ENCODE measurements around the gene DTNBP1. TPM values are rescaled to one million over a fixed set of nuclear protein-coding genes. Genes with fewer than 3 reads are reported as not detected.
A peak's percentile ranks its signal among the peaks of the same experiment; 100 is the strongest.

Gene DTNBP1, protein sequence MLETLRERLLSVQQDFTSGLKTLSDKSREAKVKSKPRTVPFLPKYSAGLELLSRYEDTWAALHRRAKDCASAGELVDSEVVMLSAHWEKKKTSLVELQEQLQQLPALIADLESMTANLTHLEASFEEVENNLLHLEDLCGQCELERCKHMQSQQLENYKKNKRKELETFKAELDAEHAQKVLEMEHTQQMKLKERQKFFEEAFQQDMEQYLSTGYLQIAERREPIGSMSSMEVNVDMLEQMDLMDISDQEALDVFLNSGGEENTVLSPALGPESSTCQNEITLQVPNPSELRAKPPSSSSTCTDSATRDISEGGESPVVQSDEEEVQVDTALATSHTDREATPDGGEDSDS
- total RNA-seq: 10 to 100 TPM; 14.6 to 22.0 (median 19.5) TPM

- TF ChIP-seq POLR2AphosphoS5 (IDR thresholded peaks at IDR 0.05) (peak in 2 of 3 donors; percentile 12 to 19), CTCF (IDR thresholded peaks at IDR 0.05) (no peak)
- no peaks in the 10 kb centered on the region for H3K27me3 ChIP-seq
- H3K9me3 ChIP-seq: no peaks in the 10 kb centered on the region
- H3K4me3 ChIP-seq: peak within 1 kb of the TSS; percentile 63 to 97 (median 90)
- peaks cover 0 to 5% of the 10 kb centered on the region in 2 donors for H3K4me1 ChIP-seq
- peak; percentile 62 to 73 for DNase-seq (ENCODE audit: low spot score in 2 of 2)
- intact Hi-C loops (cut with DNase I; ENCODE audit: low total_unique reads): no loop called here
- no peaks in the 10 kb centered on the region for H3K36me3 ChIP-seq
- peak within 1 kb of the TSS; percentile 84 to 90 for H3K27ac ChIP-seq
Measured at GRCh38 chr6:15662326-15663129, at the start of gene DTNBP1. Gene DTNBP1 (minus strand): TSS chr6:15663028. CDS start chr6:15662869, 159 bp downstream.

DNA sequence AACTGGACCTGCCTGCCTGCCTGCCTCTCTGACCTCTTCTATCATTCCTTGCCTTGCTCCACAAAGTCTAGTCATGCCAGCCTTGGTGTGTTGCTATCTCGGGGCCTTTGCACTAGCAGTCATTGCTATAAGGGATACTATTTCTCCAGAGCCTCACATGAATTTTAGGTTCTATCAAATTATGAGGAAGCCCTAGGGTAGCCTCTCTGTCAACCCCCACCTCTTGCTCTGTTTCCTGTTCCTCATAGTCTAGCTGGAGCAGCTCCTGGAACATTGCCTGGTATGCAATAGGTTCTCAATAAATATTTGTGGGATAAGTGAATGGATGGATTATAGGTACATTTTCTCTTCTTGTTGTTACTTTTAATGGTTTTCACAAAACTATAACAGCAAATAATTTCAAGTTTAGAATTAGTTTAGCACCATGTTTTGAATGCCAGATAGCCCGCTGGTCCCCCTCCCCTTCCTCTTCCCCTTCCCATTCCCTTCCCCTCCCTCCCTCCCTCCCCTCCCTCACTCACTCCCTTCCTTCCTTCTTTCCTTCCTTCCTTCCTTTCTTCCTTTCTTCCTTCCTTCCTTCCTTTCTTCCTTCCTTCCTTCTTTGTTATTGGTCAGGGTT lies 46.9 kb upstream of the DTNBP1 start:
- Histone ChIP-seq H3K9me3 (no peaks in the 10 kb centered on the region), H3K36me3 (no peaks in the 10 kb centered on the region), H3K4me1 (no peaks in the 10 kb centered on the region), H3K27ac (no peak overlapping the region), H3K4me3 (no peak overlapping the region), H3K27me3 (no peaks in the 10 kb centered on the region)
- no peak for DNase-seq (ENCODE audit: low spot score in 2 of 2)
- TF ChIP-seq POLR2A (IDR thresholded peaks at IDR 0.05) (no peak), CTCF (IDR thresholded peaks at IDR 0.05) (no peak), POLR2AphosphoS5 (IDR thresholded peaks at IDR 0.05) (no peak)
- intact Hi-C loops (cut with DNase I; ENCODE audit: low total_unique reads): loop anchor here (2.0 kb wide), 1 partner anchor 41 kb away; no protein-coding TSS in a partner anchor

DNA sequence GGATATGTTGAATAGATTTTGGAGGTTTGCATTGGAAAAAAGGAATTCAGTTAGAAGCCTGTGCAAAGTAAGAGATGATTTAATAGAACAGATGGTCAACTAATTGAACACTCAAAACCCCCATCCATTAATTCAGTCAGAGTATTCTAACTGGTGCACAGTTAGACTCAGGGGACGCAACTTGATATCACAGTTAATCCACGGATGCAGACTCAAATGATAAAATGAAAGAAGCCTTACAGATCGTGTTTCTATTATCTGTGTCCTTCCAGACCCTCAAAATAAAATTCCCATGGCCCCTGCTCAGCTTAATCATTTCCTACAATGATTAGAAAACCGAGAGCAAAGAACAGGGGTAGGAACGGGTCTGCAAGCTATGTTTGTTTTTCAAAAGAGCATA lies 45.4 kb upstream of the DTNBP1 start:
- no peaks in the 10 kb centered on the region for H3K27me3 ChIP-seq
- no peak for TF ChIP-seq POLR2AphosphoS5 (IDR thresholded peaks at IDR 0.05)
- TF ChIP-seq CTCF (IDR thresholded peaks at IDR 0.05): no peak
- TF ChIP-seq POLR2A (IDR thresholded peaks at IDR 0.05): no peak
- no peaks in the 10 kb centered on the region for H3K36me3 ChIP-seq
- H3K4me3 ChIP-seq: no peak overlapping the region
- DNase-seq (ENCODE audit: low spot score in 2 of 2): no peak
- no peaks in the 10 kb centered on the region for H3K4me1 ChIP-seq
- H3K27ac ChIP-seq: no peak overlapping the region
- intact Hi-C loops (cut with DNase I; ENCODE audit: low total_unique reads): no loop called here
- peaks cover 0 to 10% of the 10 kb centered on the region in 2 donors for H3K9me3 ChIP-seq

DNA sequence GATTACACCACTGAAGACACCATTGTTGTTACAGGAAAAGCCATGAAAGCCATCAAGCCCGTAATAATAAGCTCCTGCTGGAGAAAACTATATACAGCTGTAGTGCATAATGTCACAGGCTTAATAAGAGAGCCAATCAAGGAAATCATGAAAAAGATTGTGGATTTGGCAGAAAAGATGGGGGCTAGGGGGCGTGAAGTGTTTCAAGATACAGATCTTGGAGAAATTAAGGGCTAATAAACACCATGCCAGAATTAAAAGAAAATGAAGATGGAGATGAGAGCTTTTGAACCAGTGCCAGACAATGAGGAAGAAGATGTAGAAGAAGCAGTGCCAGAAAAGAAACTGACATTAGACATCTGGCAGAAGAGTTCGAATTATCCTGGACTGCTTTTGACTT lies 43.2 kb upstream of the DTNBP1 start:
- TF ChIP-seq POLR2AphosphoS5 (IDR thresholded peaks at IDR 0.05) (no peak), POLR2A (IDR thresholded peaks at IDR 0.05) (no peak), CTCF (IDR thresholded peaks at IDR 0.05) (no peak)
- Histone ChIP-seq H3K9me3 (peaks cover 0 to 11% of the 10 kb centered on the region in 2 donors), H3K4me1 (no peaks in the 10 kb centered on the region), H3K27me3 (no peaks in the 10 kb centered on the region), H3K4me3 (no peak overlapping the region), H3K27ac (no peak overlapping the region), H3K36me3 (no peaks in the 10 kb centered on the region)
- intact Hi-C loops (cut with DNase I; ENCODE audit: low total_unique reads): no loop called here
- no peak for DNase-seq (ENCODE audit: low spot score in 2 of 2)

All from breast epithelium (tissue), 4 donors.